GM12878 (cell line): ENCODE data around the gene TBXAS1. TPM values are rescaled to one million over a fixed set of nuclear protein-coding genes. Genes with fewer than 3 reads are reported as not detected.

Source experiments
- ATAC-seq: fragments of 200-7000 bp; cut with Tn5 transposase; 3 replicates; pipeline ENCODE4 v1.9.1; 2020; ENCODE audit warnings: mild to moderate bottlenecking, moderate library complexity
- BruUV-seq: library from RNA; stranded (reverse); fragments of 400-500 nt; replicated peaks from 2 replicates; lab custom pipeline; 2021; lab: Mats Ljungman, UMichigan
- CTCF ChIA-PET: fragments of 300-600 bp; sonication (Branson Sonifier 250); formaldehyde crosslinking; extraction: SDS; loops from one replicate; lab custom pipeline; 2021; ENCODE audit warnings: inconsistent platforms; lab: Yijun Ruan, JAX
- POLR2A ChIA-PET: fragments of 350-600 bp; formaldehyde crosslinking; extraction: SDS; loops from one replicate; lab custom pipeline; 2021; ENCODE audit warnings: inconsistent platforms; lab: Charles Lee
- RAD21 ChIA-PET: fragments of 300-600 bp; sonication (Branson Sonifier 250); formaldehyde crosslinking; loops from one replicate; lab custom pipeline; 2023; ENCODE audit warnings: antibody characterized with exemption; ENCODE audit not compliant: unreplicated experiment; lab: Charles Lee
- SMC1A ChIA-PET: fragments of 300-600 bp; sonication (Branson Sonifier 250); formaldehyde crosslinking; loops from one replicate; lab custom pipeline; 2023; ENCODE audit not compliant: unreplicated experiment, uncharacterized antibody; lab: Charles Lee
- DNase-seq: peaks from one replicate; pipeline ENCODE4 v3.0.0-alpha.2; 2011; ENCODE audit warnings: low read depth, low spot score
- FAIRE-seq: peaks from 3 replicates; lab custom pipeline; 2011; peaks lifted over from hg19 to GRCh38; lab: Jason Lieb, UNC
- H2AFZ ChIP-seq: 2 replicates; pipeline ENCODE4 v1.6.0; 2011; ENCODE audit warnings: low read depth, low read length, control low read depth; ENCODE audit not compliant: control insufficient read depth
- H3K27ac ChIP-seq: 2 replicates; pipeline ENCODE4 v1.5.1; 2011; ENCODE audit warnings: control low read depth; ENCODE audit not compliant: control insufficient read depth, insufficient read depth
- H3K27me3 ChIP-seq, 2 experiments: replicated peaks in 1 of 2; 2 replicates each; pipeline versions ENCODE4 v1.6.0 to v1.6.1; 2011; ENCODE audit warnings: low read length in 1 of 2; ENCODE audit not compliant: control insufficient read depth in 2 of 2, insufficient read depth in 2 of 2
- H3K36me3 ChIP-seq, 2 experiments: 2 replicates each; pipeline ENCODE4 v1.5.1; 2011; ENCODE audit warnings: low read length in 1 of 2; ENCODE audit not compliant: control insufficient read depth in 2 of 2, insufficient read depth in 2 of 2
- H3K4me1 ChIP-seq: 2 replicates; pipeline ENCODE4 v1.6.1; 2011; ENCODE audit warnings: mild to moderate bottlenecking, low read length, moderate library complexity, mixed read lengths; ENCODE audit not compliant: control insufficient read depth, insufficient read depth
- H3K4me2 ChIP-seq: 2 replicates; pipeline ENCODE4 v1.6.0; 2011; ENCODE audit warnings: control low read depth; ENCODE audit not compliant: control insufficient read depth, insufficient read depth
- H3K4me3 ChIP-seq: fragments of 200-600 bp; sonication (generic); 2 replicates; pipeline ENCODE4 v1.5.1; 2016
- H3K79me2 ChIP-seq: 2 replicates; pipeline ENCODE4 v1.6.0; 2011; ENCODE audit warnings: low read length; ENCODE audit not compliant: control insufficient read depth, insufficient read depth
- H3K9ac ChIP-seq: 2 replicates; pipeline ENCODE4 v1.8.0; 2011; ENCODE audit warnings: low read length, control low read depth, mixed read lengths; ENCODE audit not compliant: control insufficient read depth, insufficient read depth
- H3K9me3 ChIP-seq: replicated peaks from 3 replicates; pipeline ENCODE4 v1.5.1; 2011; ENCODE audit warnings: mild to moderate bottlenecking, low read length; ENCODE audit not compliant: control insufficient read depth, insufficient read depth
- H4K20me1 ChIP-seq: 2 replicates; pipeline ENCODE4 v1.6.0; 2011; ENCODE audit not compliant: control insufficient read depth, insufficient read depth
- CBX5 ChIP-seq: sonication (generic); IDR thresholded peaks from 2 replicates; pipeline ENCODE4 v1.6.1; 2016; ENCODE audit warnings: low read depth, moderate library complexity, mild to moderate bottlenecking, inconsistent platforms
- HDAC6 ChIP-seq: fragments of 200-600 bp; sonication (generic); IDR thresholded peaks from one replicate; pipeline ENCODE4 v1.8.0; 2017; ENCODE audit warnings: antibody characterized with exemption; ENCODE audit not compliant: unreplicated experiment
- JUND ChIP-seq: IDR thresholded peaks from 2 replicates; pipeline ENCODE4 v1.6.1; 2012; ENCODE audit warnings: low read depth, mild to moderate bottlenecking, low read length, improper control_type of control experiment, moderate library complexity
- PAX8 ChIP-seq: fragments of 450-650 bp; IDR thresholded peaks from 2 replicates; pipeline ENCODE4 v1.6.1; 2017; ENCODE audit warnings: mild to moderate bottlenecking, moderate library complexity
- PBX3 ChIP-seq: IDR thresholded peaks from 2 replicates; pipeline ENCODE4 v1.6.1; 2011; ENCODE audit warnings: mild to moderate bottlenecking, low read depth, low read length, moderate library complexity; ENCODE audit not compliant: insufficient replicate concordance
- POLR2A ChIP-seq: IDR thresholded peaks from 2 replicates; pipeline ENCODE4 v1.6.1; 2011; ENCODE audit warnings: low read depth, mild to moderate bottlenecking, low read length
- RUNX3 ChIP-seq: IDR thresholded peaks from 2 replicates; pipeline ENCODE4 v1.6.1; 2012; ENCODE audit warnings: low read length, inconsistent platforms
- SREBF2 ChIP-seq: IDR thresholded peaks from 2 replicates; pipeline ENCODE4 v1.6.1; 2012; ENCODE audit warnings: mild to moderate bottlenecking, low read length
- WGBS: methylation state at CpG from one replicate; pipeline ENCODE4 v1.1.6; 2016; ENCODE audit warnings: low lambda C conversion rate; ENCODE audit not compliant: insufficient replicate concordance, insufficient coverage; ENCODE audit errors: missing lambda C conversion rate; 5-methylcytosine and 5-hydroxymethylcytosine counted together
- in situ Hi-C: fragments of 300-500 bp; cut with MboI; formaldehyde crosslinking; loops from 9 replicates; pipeline ENCODE4 v1.14.3; 2018; ENCODE audit warnings: mixed read lengths
- intact Hi-C: fragments of 100-400 bp; cut with micrococcal nuclease; formaldehyde crosslinking; loops from one replicate; pipeline ENCODE4 v1.14.2; 2022; ENCODE audit not compliant: unreplicated experiment
- polyA plus RNA-seq, 11 experiments: library from polyadenylated mRNA; depleted of rRNA in 4 of 11; unstranded in 6 of 11; stranded (reverse) in 5 of 11; fragments of >200 nt; fragmentation: Nextera tagmentation in 4 of 11; fragmentation: Illumina TruSeq in 1 of 11; extraction: Ambion mirVana in 4 of 11; extraction: Trizol in 1 of 11; gene quantifications; 1 replicate in 1 of 11; 2 replicates in 10 of 11; pipeline versions ENCODE4 v1.2.1 to v1.2.3, GENCODE V29; 2011 to 2016; ENCODE audit warnings: inconsistent platforms in 2 of 11, missing spikeins in 2 of 11, low read depth in 1 of 11
- total RNA-seq, 4 experiments: library from RNA; depleted of rRNA in 3 of 4; stranded (reverse); fragments of >200 nt in 3 of 4; fragmentation: Illumina TruSeq in 1 of 4; extraction: Trizol in 1 of 4; gene quantifications; 2 replicates each; pipeline versions ENCODE4 v1.2.1 to v1.2.3, GENCODE V29; 2013 to 2021
- TF ChIP-seq, protein P1 (sequence below): fragments of 450-650 bp; IDR thresholded peaks from 2 replicates; pipeline ENCODE4 v1.6.1; 2017; ENCODE audit warnings: mild to moderate bottlenecking, moderate library complexity
- TF ChIP-seq, protein P2 (sequence below): fragments of 450-650 bp; IDR thresholded peaks from 2 replicates; pipeline ENCODE4 v1.6.1; 2016; ENCODE audit warnings: mild to moderate bottlenecking, moderate library complexity, borderline replicate concordance
- TF ChIP-seq, protein P3 (sequence below): fragments of 450-650 bp; IDR thresholded peaks from 2 replicates; pipeline ENCODE4 v1.6.1; 2017; ENCODE audit warnings: mild to moderate bottlenecking

TBXAS1 gene
- total and polyA plus RNA-seq, 10 of the 15 experiments (the other 5 are each of a cell fraction or from before 2014, with no cell fraction given), result 1.5 to 32.7 (median 16.3) TPM

DNA sequence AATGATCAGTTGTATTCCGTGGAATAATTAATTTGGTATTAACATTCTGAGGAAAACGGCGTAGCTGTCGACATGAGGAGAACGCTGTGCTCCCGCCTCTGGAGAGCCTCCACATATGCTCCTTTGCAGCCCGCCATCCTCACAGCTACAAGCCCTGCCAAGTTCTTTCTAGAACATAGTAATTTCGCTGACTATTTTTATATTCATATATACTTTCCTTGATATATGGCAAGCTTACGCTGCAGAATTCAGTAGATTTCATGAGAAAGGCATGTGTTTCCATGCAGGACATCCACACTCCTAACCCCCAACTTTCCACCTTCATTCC lies 45.2 kb downstream of the TBXAS1 start:
- Histone ChIP-seq H3K79me2 (no peaks in the 10 kb centered on the region), H3K27me3 (no peaks in the 10 kb centered on the region), H3K27ac (no peak overlapping the region), H3K4me1 (no peaks in the 10 kb centered on the region; the same call in 1 of the 2 replicates), H3K4me2 (no peak overlapping the region), H4K20me1 (no peaks in the 10 kb centered on the region), H3K4me3 (no peak overlapping the region), H3K9ac (no peak overlapping the region), H3K36me3 (no peaks in the 10 kb centered on the region), H2AFZ (no peak overlapping the region), H3K9me3 (no peaks in the 10 kb centered on the region)
- ATAC-seq (no peak), FAIRE-seq (no peak), DNase-seq (no peak)
- POLR2A ChIA-PET, result interaction anchor here (0.6 to 0.8 kb wide), 2 partner anchors 9 to 1834 kb away, joined by 3 to 6 read pairs; partner anchors contain the start of gene WEE2
- 97% methylated on average over 9 of the region's 9 CpGs for WGBS
- CTCF ChIA-PET, result interaction anchor here (0.9 kb wide), 1 partner anchor 11 kb away, joined by 5 read pairs; no protein-coding TSS in a partner anchor
- in situ Hi-C loops, result no loop called here
- SMC1A ChIA-PET, result interaction anchor here (0.7 kb wide), 2 partner anchors 15 to 38 kb away, joined by 3 read pairs; no protein-coding TSS in a partner anchor
- no TSS peak for BruUV-seq
- intact Hi-C loops, result no loop called here
- RAD21 ChIA-PET, result no interaction called here
- TF ChIP-seq CBX5, result no peak
- no peak for TF ChIP-seq SREBF2
- no peak for TF ChIP-seq HDAC6
- TF ChIP-seq PAX8, result no peak
- TF ChIP-seq, protein P1, sequence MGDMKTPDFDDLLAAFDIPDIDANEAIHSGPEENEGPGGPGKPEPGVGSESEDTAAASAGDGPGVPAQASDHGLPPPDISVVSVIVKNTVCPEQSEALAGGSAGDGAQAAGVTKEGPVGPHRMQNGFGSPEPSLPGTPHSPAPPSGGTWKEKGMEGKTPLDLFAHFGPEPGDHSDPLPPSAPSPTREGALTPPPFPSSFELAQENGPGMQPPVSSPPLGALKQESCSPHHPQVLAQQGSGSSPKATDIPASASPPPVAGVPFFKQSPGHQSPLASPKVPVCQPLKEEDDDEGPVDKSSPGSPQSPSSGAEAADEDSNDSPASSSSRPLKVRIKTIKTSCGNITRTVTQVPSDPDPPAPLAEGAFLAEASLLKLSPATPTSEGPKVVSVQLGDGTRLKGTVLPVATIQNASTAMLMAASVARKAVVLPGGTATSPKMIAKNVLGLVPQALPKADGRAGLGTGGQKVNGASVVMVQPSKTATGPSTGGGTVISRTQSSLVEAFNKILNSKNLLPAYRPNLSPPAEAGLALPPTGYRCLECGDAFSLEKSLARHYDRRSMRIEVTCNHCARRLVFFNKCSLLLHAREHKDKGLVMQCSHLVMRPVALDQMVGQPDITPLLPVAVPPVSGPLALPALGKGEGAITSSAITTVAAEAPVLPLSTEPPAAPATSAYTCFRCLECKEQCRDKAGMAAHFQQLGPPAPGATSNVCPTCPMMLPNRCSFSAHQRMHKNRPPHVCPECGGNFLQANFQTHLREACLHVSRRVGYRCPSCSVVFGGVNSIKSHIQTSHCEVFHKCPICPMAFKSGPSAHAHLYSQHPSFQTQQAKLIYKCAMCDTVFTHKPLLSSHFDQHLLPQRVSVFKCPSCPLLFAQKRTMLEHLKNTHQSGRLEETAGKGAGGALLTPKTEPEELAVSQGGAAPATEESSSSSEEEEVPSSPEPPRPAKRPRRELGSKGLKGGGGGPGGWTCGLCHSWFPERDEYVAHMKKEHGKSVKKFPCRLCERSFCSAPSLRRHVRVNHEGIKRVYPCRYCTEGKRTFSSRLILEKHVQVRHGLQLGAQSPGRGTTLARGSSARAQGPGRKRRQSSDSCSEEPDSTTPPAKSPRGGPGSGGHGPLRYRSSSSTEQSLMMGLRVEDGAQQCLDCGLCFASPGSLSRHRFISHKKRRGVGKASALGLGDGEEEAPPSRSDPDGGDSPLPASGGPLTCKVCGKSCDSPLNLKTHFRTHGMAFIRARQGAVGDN, result no peak
- TF ChIP-seq PBX3, result no peak
- TF ChIP-seq, protein P2, sequence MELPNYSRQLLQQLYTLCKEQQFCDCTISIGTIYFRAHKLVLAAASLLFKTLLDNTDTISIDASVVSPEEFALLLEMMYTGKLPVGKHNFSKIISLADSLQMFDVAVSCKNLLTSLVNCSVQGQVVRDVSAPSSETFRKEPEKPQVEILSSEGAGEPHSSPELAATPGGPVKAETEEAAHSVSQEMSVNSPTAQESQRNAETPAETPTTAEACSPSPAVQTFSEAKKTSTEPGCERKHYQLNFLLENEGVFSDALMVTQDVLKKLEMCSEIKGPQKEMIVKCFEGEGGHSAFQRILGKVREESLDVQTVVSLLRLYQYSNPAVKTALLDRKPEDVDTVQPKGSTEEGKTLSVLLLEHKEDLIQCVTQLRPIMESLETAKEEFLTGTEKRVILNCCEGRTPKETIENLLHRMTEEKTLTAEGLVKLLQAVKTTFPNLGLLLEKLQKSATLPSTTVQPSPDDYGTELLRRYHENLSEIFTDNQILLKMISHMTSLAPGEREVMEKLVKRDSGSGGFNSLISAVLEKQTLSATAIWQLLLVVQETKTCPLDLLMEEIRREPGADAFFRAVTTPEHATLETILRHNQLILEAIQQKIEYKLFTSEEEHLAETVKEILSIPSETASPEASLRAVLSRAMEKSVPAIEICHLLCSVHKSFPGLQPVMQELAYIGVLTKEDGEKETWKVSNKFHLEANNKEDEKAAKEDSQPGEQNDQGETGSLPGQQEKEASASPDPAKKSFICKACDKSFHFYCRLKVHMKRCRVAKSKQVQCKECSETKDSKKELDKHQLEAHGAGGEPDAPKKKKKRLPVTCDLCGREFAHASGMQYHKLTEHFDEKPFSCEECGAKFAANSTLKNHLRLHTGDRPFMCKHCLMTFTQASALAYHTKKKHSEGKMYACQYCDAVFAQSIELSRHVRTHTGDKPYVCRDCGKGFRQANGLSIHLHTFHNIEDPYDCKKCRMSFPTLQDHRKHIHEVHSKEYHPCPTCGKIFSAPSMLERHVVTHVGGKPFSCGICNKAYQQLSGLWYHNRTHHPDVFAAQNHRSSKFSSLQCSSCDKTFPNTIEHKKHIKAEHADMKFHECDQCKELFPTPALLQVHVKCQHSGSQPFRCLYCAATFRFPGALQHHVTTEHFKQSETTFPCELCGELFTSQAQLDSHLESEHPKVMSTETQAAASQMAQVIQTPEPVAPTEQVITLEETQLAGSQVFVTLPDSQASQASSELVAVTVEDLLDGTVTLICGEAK, result no peak
- no peak for TF ChIP-seq RUNX3
- TF ChIP-seq, protein P3, sequence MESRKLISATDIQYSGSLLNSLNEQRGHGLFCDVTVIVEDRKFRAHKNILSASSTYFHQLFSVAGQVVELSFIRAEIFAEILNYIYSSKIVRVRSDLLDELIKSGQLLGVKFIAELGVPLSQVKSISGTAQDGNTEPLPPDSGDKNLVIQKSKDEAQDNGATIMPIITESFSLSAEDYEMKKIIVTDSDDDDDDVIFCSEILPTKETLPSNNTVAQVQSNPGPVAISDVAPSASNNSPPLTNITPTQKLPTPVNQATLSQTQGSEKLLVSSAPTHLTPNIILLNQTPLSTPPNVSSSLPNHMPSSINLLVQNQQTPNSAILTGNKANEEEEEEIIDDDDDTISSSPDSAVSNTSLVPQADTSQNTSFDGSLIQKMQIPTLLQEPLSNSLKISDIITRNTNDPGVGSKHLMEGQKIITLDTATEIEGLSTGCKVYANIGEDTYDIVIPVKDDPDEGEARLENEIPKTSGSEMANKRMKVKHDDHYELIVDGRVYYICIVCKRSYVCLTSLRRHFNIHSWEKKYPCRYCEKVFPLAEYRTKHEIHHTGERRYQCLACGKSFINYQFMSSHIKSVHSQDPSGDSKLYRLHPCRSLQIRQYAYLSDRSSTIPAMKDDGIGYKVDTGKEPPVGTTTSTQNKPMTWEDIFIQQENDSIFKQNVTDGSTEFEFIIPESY, result no peak
- TF ChIP-seq POLR2A, result no peak
- no peak for TF ChIP-seq JUND
